HUES48 (cell line): ENCODE data around the gene TGFBR1.
A peak's percentile ranks its signal among the peaks of the same experiment; 100 is the strongest.

Source experiments
- H3K27ac ChIP-seq: one replicate; pipeline ENCODE4 v1.7.0; 2013; ENCODE audit warnings: low read depth, low read length, inconsistent platforms
- H3K27me3 ChIP-seq: 2 replicates; pipeline ENCODE4 v1.6.1; 2013; ENCODE audit warnings: mild to moderate bottlenecking, low read length; ENCODE audit not compliant: control insufficient read depth, insufficient read depth
- H3K36me3 ChIP-seq: 2 replicates; pipeline ENCODE4 v1.6.1; 2013; ENCODE audit warnings: low read length; ENCODE audit not compliant: control insufficient read depth, insufficient read depth
- H3K4me1 ChIP-seq: 2 replicates; pipeline ENCODE4 v1.6.1; 2013; ENCODE audit warnings: mild to moderate bottlenecking, low read length; ENCODE audit not compliant: control insufficient read depth, insufficient read depth
- H3K4me3 ChIP-seq: 2 replicates; pipeline ENCODE4 v1.5.1; 2013; ENCODE audit warnings: mild to moderate bottlenecking, low read depth, low read length
- H3K9ac ChIP-seq: 2 replicates; pipeline ENCODE4 v1.6.1; 2013; ENCODE audit warnings: mild to moderate bottlenecking, low read depth, low read length, moderate library complexity
- H3K9me3 ChIP-seq: 2 replicates; pipeline ENCODE4 v1.6.1; 2013; ENCODE audit warnings: low read length; ENCODE audit not compliant: control insufficient read depth, insufficient read depth

Gene TGFBR1

GRCh38 chr9:99155736-99156135 is 50.8 kb downstream of the TGFBR1 start:
- Histone ChIP-seq H3K36me3 (peaks cover 13% of the 10 kb centered on the region), H3K27me3 (no peaks in the 10 kb centered on the region)

GRCh38 chr9:99158629-99159028 is 53.7 kb downstream of the TGFBR1 start:
- no peaks in the 10 kb centered on the region for H3K36me3 ChIP-seq
- peaks cover 7% of the 10 kb centered on the region for H3K4me1 ChIP-seq
- no peaks in the 10 kb centered on the region for H3K9me3 ChIP-seq
- no peak overlapping the region for H3K4me3 ChIP-seq
- H3K27ac ChIP-seq = no peak overlapping the region
- no peak overlapping the region for H3K9ac ChIP-seq
- no peaks in the 10 kb centered on the region for H3K27me3 ChIP-seq

More at GRCh38 chr9:99155736-99156135, 50.8 kb downstream of the TGFBR1 start:
- Histone ChIP-seq H3K9ac (no peak overlapping the region), H3K4me3 (no peak overlapping the region), H3K4me1 (peaks cover 7% of the 10 kb centered on the region), H3K27ac (no peak overlapping the region), H3K9me3 (no peaks in the 10 kb centered on the region)

GRCh38 chr9:99160173-99160572 is 55.3 kb downstream of the TGFBR1 start:
- Histone ChIP-seq H3K36me3 (no peaks in the 10 kb centered on the region), H3K4me3 (no peak overlapping the region), H3K27ac (no peak overlapping the region), H3K9me3 (no peaks in the 10 kb centered on the region), H3K27me3 (no peaks in the 10 kb centered on the region), H3K4me1 (peaks cover 7% of the 10 kb centered on the region), H3K9ac (no peak overlapping the region)

GRCh38 chr9:99162759-99163364 is 57.9 kb downstream of the TGFBR1 start:
- no peak overlapping the region for H3K9ac ChIP-seq
- no peak overlapping the region for H3K27ac ChIP-seq
- no peaks in the 10 kb centered on the region for H3K36me3 ChIP-seq
- peaks cover 10% of the 10 kb centered on the region for H3K4me1 ChIP-seq
- no peaks in the 10 kb centered on the region for H3K9me3 ChIP-seq
- H3K27me3 ChIP-seq = no peaks in the 10 kb centered on the region
- no peak overlapping the region for H3K4me3 ChIP-seq

- no peak overlapping the region for H3K4me3 ChIP-seq
- no peaks in the 10 kb centered on the region for H3K9me3 ChIP-seq
- peaks cover 28% of the 10 kb centered on the region for H3K4me1 ChIP-seq
- no peaks in the 10 kb centered on the region for H3K36me3 ChIP-seq
- H3K27me3 ChIP-seq = no peaks in the 10 kb centered on the region
- H3K27ac ChIP-seq = no peak overlapping the region
- H3K9ac ChIP-seq = no peak overlapping the region
Observed at GRCh38 chr9:99166149-99166548, 61.2 kb downstream of the TGFBR1 start.

- Histone ChIP-seq H3K9me3 (no peaks in the 10 kb centered on the region), H3K9ac (no peak overlapping the region), H3K27ac (no peak overlapping the region), H3K4me3 (no peak overlapping the region), H3K4me1 (peaks cover 28% of the 10 kb centered on the region), H3K36me3 (no peaks in the 10 kb centered on the region), H3K27me3 (no peaks in the 10 kb centered on the region)
Observed at GRCh38 chr9:99167119-99167518, 62.2 kb downstream of the TGFBR1 start.

- no peaks in the 10 kb centered on the region for H3K36me3 ChIP-seq
- H3K9me3 ChIP-seq = no peaks in the 10 kb centered on the region
- no peak overlapping the region for H3K27ac ChIP-seq
- peaks cover 32% of the 10 kb centered on the region for H3K4me1 ChIP-seq
- no peak overlapping the region for H3K4me3 ChIP-seq
- no peaks in the 10 kb centered on the region for H3K27me3 ChIP-seq
- H3K9ac ChIP-seq = no peak overlapping the region
Observed at GRCh38 chr9:99167694-99168093, 62.8 kb downstream of the TGFBR1 start.

GRCh38 chr9:99169086-99169485 is 64.2 kb downstream of the TGFBR1 start:
- Histone ChIP-seq H3K9ac (no peak overlapping the region), H3K4me3 (no peak overlapping the region), H3K27ac (peak overlapping the region; percentile 41), H3K27me3 (no peaks in the 10 kb centered on the region), H3K36me3 (no peaks in the 10 kb centered on the region), H3K9me3 (no peaks in the 10 kb centered on the region), H3K4me1 (peaks cover 44% of the 10 kb centered on the region)

- no peaks in the 10 kb centered on the region for H3K9me3 ChIP-seq
- peaks cover 44% of the 10 kb centered on the region for H3K4me1 ChIP-seq
- H3K4me3 ChIP-seq = no peak overlapping the region
- no peaks in the 10 kb centered on the region for H3K27me3 ChIP-seq
- H3K9ac ChIP-seq = no peak overlapping the region
- H3K36me3 ChIP-seq = no peaks in the 10 kb centered on the region
- peak overlapping the region; percentile 53 for H3K27ac ChIP-seq
Observed at GRCh38 chr9:99169982-99170761, 65.3 kb downstream of the TGFBR1 start.

- Histone ChIP-seq H3K4me3 (no peak overlapping the region), H3K27ac (no peak overlapping the region), H3K9me3 (no peaks in the 10 kb centered on the region), H3K9ac (no peak overlapping the region), H3K36me3 (no peaks in the 10 kb centered on the region), H3K27me3 (no peaks in the 10 kb centered on the region), H3K4me1 (peaks cover 46% of the 10 kb centered on the region)
Observed at GRCh38 chr9:99171225-99172123, 66.6 kb downstream of the TGFBR1 start.
